HG03039 (cell line): Measurements from ENCODE around the gene GRM8.

ENCODE experiments used
- ATAC-seq: cut with Tn5 transposase; IDR thresholded peaks from one replicate; pipeline ENCODE4 v1.9.1; 2021; ENCODE audit warnings: mild to moderate bottlenecking, moderate library complexity; ENCODE audit not compliant: unreplicated experiment

The GRM8 gene

GRCh38 chr7:126570845-126571244 lies 681.9 kb downstream of the GRM8 start:
- ATAC-seq, result no peak

DNA sequence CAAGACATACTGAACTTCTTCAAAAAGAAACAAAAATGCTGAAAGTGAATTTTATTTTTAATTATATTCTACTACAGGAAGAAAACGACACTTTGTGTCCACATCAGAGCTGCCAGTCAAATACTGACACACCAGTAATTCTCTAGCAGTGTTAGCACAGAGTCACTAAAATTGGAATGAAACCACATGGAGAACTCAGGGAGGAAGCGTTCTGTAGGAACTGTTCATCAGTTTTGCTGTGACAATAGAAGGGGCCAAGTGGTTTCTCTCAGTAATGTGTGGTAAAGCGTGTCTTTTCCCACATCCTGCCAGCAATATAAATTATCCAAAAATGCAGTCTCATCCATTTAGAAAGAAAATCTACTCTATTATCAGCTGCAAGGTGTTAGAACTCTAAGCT lies 683.3 kb downstream of the GRM8 start:
- ATAC-seq, result no peak

- peak; percentile 44 for ATAC-seq
Measured at GRCh38 chr7:126557271-126557670, 695.5 kb downstream of the GRM8 start.

DNA sequence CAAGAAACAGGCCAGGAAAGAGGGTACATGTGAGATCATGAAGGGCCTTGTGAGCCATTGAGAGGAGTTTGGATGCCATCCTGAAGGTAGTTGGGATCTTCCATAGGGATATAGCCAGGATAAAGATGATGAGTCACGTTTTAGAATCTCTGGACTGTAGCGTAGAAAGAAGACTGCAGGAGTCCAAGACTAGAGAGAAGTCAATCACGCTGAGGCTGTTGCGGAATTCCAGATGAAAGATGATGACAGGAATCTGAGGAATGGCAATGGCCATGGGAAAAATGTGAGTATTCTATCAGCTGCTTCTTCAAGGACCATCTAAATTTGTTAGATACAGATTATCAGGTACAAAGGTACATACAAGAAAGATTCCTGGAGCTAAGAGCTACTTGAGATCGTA lies 711.3 kb downstream of the GRM8 start:
- no peak for ATAC-seq

- ATAC-seq, result no peak
Measured at GRCh38 chr7:126535176-126535575, 717.6 kb downstream of the GRM8 start.

GRCh38 chr7:126533715-126534114 lies 719.0 kb downstream of the GRM8 start:
- ATAC-seq, result no peak

DNA sequence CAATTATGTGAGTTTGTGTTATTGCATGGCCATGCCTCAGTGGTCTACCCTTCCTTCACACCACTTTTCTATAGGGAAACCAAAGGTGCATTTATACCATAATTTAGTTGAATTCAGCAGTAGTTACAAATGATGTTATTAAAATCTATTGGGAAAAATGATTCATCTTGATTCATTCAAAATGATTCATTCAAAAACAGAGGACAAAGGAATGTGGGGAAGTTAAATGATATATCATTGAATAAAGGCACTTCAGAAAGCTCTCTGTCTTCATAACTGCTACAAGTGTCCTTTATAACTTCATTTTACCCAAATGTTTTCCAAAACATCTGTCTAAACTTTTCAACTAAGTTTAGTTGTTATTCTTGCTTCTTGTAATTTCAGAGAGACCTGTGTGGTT lies 722.9 kb downstream of the GRM8 start:
- no peak for ATAC-seq

DNA sequence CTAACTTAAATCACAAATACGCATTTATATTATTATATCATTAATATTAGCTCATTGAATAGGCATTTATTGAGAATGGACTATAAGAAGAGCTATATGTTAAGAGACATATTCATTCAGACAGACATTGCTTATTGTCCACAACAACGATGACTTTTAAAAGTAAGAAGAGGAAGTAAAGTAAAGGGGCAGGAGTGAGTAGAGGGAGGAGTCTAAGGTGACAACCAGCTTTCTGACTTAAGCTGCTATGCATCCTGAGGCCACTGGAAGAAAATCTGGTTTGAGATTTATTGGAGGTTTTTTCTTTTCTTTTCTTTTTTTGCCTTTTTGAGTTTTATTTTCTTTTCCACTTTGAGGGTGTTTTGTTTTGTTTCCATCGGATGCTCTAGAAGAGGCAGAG lies 723.5 kb downstream of the GRM8 start:
- no peak for ATAC-seq

DNA sequence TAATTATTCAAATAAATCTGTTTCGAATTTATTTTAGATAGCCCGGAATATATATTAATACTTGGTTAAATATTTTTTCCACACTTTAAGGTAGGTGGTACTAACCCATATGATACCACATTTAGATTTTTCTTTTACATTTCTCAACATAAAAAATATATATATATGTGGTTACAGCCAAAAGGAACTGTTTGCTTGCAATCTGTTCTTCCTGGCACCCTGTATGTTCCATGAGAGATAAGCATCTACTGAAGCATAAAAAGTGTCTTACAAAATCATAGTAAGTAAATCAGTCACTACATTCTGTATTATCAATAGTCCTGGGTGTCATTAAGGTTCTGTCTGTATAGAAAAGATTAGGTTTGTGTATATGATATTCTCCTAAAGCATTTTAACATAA lies 726.8 kb downstream of the GRM8 start:
- no peak for ATAC-seq

DNA sequence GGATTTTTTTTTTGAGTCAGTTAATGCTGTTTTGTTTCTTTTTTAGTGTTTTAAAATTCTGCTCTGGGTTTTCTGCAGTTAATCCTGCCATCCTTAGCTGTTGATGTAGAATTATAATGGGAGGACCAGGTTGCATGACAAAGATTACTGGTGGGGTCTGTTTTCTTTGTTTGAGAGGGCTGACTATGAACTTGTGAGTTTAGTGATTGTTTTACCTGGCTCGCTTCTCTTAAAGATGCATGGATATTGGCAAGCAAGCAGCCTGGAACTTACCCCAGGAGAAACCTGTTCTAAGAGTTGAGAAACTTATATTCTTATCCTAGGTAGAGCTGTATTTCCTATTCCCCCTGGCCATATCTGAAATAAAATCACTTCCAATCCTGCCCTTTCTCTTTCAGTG lies 727.8 kb downstream of the GRM8 start:
- ATAC-seq, result no peak

GRCh38 chr7:126511046-126511445 lies 741.7 kb downstream of the GRM8 start:
- ATAC-seq, result no peak

- ATAC-seq, result peak; percentile 41
Measured at GRCh38 chr7:126501617-126502016, 751.1 kb downstream of the GRM8 start.

GRCh38 chr7:126499481-126499880 lies 753.3 kb downstream of the GRM8 start:
- ATAC-seq, result no peak

DNA sequence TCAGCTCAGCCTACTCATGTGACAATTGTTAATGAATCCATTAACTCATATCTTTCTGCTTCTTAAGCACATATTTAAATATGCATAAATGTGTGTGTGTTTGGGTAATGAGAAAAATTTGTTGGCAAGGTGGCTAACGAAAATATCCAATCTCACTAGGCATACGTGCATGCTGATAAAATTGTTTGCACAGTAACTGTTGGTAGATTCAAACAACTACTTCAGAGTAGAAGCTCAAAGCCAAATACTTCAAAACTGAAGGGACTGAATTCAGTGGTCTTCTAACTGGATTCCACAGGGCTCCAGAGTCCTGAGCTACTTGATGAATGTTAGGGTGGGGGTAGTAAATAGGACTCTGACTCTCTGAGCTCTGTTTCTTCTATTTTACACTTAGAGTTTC lies 757.0 kb downstream of the GRM8 start:
- ATAC-seq, result no peak

DNA sequence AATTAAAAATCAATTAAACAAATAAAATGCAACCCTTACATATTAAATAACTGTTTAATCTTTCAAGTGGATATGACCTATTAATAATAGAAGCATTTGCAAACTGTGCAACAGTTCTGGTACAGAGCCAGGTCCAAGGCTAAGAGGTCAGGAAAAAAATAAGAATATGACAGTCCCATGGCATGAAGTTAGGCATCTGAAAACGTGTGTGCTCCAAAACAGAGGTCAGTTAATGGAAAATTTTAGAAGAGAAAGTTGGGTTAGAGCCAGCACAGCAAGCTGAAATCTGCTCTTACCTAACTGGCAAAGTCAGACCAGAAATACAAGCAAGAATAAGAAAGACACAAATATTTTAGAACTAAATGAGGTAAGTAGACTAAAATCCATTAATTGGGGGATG lies 757.7 kb downstream of the GRM8 start:
- ATAC-seq, result no peak

GRCh38 chr7:126493801-126494200 lies 758.9 kb downstream of the GRM8 start:
- peak; percentile 50 for ATAC-seq

DNA sequence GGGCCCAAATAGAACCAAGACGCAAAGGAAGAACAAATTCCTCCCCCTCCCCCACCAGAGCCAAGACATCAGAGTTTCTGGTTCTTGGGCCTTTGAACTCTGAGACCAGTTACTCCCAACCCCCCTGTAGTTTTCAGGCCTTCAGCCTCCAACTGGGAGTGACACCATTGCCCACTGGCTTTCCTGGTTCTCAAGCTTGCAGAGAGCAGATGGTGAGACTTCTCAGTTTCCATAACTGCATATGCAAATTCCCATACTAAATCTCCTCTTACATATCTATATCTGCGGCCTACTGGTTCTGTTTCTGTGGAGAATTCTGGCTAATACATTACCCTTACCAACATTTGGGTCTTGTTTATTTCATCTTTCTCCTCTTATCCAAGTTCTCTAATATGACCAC lies 762.9 kb downstream of the GRM8 start:
- ATAC-seq, result no peak

DNA sequence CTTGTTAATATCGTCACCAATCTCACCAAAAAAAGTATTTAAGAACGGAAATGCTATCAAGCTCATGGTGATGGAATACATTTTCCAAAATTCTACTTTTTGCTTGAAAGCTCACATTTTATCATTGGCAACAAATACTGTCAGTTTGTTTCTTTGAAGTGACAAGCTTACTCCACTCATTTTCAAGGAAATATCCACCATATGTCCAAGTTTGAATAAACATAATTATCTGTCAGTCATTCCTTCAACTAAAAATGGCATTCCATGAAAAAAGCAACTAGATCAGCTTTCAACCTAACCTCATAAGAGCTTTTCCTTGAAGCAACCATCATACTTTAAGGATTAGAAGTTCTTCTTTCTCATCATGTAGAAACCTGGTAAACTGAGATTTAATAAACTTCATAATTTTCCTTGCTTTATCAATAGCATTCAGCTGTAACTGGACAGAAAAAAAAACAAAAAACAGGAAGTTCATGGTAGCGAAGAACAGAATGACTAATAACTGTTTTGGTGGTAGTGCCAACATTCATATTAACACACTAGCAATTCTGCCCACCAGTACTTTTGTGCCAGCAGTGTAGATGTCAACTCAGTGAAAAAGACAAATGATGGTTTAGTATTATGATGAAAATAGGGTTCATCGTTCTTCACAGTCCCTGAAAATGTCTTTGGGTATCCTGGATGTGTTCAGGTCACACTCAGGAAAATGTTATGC lies 764.9 kb downstream of the GRM8 start:
- no peak for ATAC-seq

DNA sequence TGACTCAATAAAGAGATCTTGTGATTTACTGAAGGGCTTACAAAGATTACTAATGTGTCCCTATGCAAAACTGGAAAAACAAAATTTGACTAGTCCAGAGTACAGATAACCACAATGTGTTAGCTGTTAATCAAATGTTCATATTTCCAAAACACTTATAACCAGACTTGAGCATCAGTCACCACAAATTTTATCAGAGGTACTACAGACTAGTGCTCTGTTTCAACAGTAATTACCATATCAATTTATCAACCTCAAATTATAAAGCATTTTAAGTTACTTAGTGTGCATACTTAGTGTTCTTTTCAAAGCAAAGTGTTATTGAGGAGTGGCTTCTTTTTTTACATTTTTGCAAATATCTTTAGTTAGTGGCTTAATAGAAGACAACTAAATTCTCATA lies 765.9 kb downstream of the GRM8 start:
- ATAC-seq, result no peak

DNA sequence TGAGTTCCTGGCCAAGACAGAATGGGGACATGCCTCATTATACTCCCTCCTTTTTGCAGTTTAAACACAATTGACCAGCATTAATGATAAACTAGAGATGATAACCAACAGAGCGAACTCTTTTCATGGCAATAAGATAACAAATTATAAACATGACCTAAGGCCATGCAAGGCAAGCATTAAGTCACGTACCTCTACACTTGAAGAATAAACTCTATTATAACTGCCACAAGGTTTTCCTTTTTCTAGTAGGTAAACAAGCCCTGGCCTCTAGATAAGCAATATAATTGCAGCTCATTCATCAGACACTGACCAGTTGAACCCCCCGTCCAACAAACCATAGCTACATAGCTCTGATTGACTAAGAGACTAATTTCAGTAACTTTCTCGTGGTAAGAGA lies 767.0 kb downstream of the GRM8 start:
- ATAC-seq, result no peak

GRCh38 chr7:126483972-126484371 lies 768.8 kb downstream of the GRM8 start:
- no peak for ATAC-seq

GRCh38 chr7:126472825-126473224 lies 779.9 kb downstream of the GRM8 start:
- ATAC-seq, result no peak

DNA sequence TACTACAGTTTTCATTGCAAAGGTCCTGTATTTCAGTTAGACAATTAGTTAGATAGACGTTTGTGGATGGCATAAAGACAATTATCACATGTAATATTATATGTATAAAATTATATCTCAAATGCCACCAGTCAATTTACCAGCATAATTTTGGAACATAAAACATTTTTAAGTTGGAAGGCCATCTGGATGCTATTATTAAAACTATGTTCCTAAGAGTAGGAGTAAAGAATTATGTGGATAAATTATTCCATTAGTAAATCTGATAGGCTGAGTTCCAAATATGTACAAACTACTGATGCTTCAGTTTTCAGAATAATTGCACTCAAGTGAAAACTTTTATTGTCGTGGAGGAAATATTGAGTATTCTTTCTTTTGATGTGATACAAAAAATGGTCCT lies 790.3 kb downstream of the GRM8 start:
- ATAC-seq, result no peak
